GM10248 (cell line): ENCODE data around the gene ATP10A.

Source experiments
- CTCF ChIA-PET: fragments of 300-600 bp; sonication (Branson Sonifier 250); formaldehyde crosslinking; extraction: SDS; loops from one replicate; lab custom pipeline; 2021; ENCODE audit warnings: antibody characterized with exemption; lab: Yijun Ruan, JAX
- POLR2A ChIA-PET: fragments of 350-650 bp; sonication (Branson Sonifier 250); formaldehyde crosslinking; extraction: SDS; loops from one replicate; lab custom pipeline; 2020; ENCODE audit warnings: antibody characterized with exemption; lab: Yijun Ruan, JAX
- DNase-seq: peaks from one replicate; pipeline ENCODE4 v3.0.0; 2012; ENCODE audit errors: extremely low spot score
- CTCF ChIP-seq: IDR thresholded peaks from 2 replicates; pipeline ENCODE4 v1.5.1; 2012; ENCODE audit warnings: mild to moderate bottlenecking, low read depth; ENCODE audit errors: extremely low read depth, missing control alignments, control extremely low read depth

ATP10A gene

GRCh38 chr15:25824618-25825017 lies 38.5 kb downstream of the ATP10A start:
- no peak for TF ChIP-seq CTCF
- no peak for DNase-seq
- ChIA-PET CTCF (no interaction called here), POLR2A (no interaction called here)

DNA sequence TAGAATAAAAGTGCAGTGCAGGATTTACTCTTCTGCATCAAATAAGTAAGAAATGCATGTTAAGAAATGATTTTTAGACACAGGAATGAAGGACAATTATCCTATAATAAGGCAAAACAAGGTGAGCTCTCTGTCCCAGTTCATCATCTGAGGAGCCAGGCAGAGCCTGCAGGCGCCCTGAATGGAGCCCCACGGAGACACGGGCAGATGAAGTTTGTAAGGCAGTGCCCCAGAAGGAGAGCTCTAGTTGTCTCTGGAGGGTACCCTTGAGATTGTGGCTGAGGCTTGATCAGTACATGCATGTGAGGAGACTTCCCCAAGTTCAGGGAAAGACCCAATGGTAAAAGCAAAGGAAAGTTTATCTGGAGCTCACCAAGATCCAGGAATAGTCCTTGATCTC lies 50.3 kb downstream of the ATP10A start:
- ChIA-PET POLR2A (no interaction called here), CTCF (interaction anchor here (1.1 to 1.3 kb wide), 2 partner anchors 17 to 103 kb away, joined by 3 read pairs; no protein-coding TSS in a partner anchor)
- DNase-seq, result no peak
- no peak for TF ChIP-seq CTCF

- DNase-seq, result no peak
- no peak for TF ChIP-seq CTCF
- POLR2A ChIA-PET, result no interaction called here
- CTCF ChIA-PET, result interaction anchor here (1.1 kb wide), 1 partner anchor 102 kb away, joined by 3 read pairs; no protein-coding TSS in a partner anchor
These were observed 51.1 kb downstream of the ATP10A start for GRCh38 chr15:25812073-25812472.

DNA sequence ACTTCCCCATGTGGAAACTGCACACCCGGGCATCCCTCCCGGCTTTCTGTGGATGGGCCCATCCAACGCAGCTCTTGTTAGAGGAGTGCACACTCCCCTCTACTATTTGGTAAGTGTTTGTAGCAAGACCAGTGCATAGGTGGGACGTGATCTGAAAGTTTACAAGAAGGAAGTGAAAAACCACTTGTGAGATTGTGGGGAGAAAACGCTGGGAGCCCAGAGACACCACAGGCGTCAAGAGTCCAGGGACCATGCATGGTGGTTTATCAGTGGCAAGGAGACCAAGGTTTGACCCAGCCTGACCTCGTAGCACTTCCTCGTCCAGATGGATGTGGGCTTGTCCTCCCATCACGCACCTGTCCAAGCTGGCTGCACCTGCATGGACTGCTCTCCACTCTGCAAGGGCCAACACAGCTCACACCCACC lies 51.6 kb downstream of the ATP10A start:
- CTCF ChIA-PET, result no interaction called here
- POLR2A ChIA-PET, result no interaction called here
- TF ChIP-seq CTCF, result no peak
- no peak for DNase-seq

GRCh38 chr15:25810631-25811091 lies 52.5 kb downstream of the ATP10A start:
- POLR2A ChIA-PET, result no interaction called here
- CTCF ChIA-PET, result no interaction called here

GRCh38 chr15:25810154-25810553 lies 53.0 kb downstream of the ATP10A start:
- ChIA-PET CTCF (no interaction called here), POLR2A (no interaction called here)
- no peak for DNase-seq
- no peak for TF ChIP-seq CTCF

More at GRCh38 chr15:25810631-25811091, 52.5 kb downstream of the ATP10A start:
- DNase-seq, result no peak
- TF ChIP-seq CTCF, result no peak

DNA sequence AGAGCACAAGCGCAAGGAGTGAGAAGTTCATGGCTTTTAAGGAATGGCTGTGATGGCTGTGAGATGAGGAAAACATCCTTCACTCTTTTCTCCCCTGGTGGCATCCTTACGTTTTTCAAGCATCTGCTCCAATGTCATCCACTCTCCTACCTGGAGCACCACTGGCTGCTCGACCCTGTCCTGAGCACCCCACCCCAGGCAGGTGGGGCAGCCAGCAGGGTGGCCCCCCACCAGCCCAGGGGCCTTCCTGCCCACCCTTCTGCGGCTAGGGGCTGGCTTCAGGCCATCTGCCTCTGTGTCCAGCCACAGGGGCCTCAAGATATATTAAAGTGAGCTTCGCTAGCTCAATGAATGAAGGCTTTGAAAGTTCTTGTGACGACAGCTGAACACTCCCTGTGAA lies 56.1 kb downstream of the ATP10A start:
- CTCF ChIA-PET, result no interaction called here
- no peak for TF ChIP-seq CTCF
- POLR2A ChIA-PET, result no interaction called here
- DNase-seq, result no peak
